NCI-H69 (cell line): Measurements from ENCODE around the gene EEF1G.

Experiments used
- DNase-seq: peaks from one replicate; lab custom pipeline; 2025; lab: John Stamatoyannopoulos, UW

EEF1G gene

DNA sequence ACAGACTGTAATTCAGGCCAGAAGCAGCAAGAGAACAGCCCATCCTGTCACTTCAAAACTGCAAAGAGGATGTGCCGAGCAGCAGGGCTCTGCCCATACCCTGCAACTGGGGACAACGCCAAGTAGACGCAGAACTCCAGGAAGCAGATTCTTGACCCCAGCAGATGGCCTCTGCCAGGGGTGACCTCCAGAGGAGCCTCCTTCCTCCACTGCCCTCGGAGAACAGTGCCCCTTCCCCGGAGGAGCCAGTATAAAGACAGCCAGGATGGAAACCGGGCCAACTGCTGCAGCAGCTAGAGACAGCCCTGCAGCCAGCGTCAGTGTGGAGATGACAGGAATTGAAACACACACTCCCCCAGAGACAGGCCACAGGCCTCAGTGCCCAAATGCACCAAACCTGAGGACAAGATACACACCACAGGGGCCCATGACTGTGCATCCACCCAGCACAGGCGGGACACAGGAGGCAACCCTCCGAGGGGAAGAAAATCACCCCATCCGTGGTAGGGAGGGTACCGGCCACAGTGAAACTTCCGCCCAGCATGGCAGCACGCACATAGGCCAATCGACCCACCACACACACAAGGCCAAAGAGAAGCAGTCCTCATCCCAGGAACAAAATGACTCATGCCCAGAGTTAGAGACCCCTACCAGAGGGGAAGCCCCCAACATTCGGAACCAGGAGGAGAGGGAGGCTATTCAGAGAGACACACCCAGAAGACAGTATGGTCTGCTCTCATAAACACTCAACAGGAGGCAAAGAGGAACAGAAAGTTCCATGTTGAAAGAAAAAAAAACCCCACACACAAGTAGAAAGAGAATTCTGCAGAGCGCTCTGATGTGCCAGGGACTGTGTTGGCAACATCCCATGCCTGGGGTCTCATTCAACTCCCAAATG lies 32.6 kb downstream of the EEF1G start:
- DNase-seq: no peak

DNA sequence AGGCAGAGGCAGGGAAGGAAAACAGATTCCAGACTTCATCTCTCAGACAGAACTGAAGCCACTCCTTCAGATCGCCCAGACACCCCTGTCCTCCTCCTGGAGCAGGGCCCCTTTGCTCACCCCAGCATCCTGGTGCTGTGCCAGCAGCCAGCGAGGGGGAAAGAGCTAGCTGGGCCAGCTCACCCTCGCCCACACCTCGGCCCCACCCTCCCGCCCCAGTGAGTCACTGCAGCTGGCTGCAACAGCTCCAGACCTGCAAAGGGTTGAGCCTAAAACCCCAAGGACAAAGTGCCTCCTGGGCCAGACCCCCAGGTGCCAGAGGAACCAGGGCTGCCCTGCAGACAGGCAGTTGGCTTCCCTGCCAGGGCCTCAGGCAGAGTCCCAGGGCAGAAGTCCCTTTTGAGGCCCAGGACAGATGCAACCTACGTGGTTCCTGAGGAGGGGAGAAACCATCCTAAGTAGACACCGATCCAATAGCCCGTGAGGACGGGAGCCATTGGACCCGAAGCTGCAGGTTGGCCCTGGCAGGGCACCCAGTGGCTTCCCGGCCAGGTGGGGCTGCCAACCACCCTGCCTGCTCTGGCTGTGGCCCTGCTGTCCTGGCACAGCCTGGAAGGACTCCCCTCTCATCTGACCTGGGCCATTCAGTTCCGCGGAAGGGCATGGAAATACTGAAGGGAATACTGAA lies 34.3 kb downstream of the EEF1G start:
- peak; percentile 94 for DNase-seq

DNA sequence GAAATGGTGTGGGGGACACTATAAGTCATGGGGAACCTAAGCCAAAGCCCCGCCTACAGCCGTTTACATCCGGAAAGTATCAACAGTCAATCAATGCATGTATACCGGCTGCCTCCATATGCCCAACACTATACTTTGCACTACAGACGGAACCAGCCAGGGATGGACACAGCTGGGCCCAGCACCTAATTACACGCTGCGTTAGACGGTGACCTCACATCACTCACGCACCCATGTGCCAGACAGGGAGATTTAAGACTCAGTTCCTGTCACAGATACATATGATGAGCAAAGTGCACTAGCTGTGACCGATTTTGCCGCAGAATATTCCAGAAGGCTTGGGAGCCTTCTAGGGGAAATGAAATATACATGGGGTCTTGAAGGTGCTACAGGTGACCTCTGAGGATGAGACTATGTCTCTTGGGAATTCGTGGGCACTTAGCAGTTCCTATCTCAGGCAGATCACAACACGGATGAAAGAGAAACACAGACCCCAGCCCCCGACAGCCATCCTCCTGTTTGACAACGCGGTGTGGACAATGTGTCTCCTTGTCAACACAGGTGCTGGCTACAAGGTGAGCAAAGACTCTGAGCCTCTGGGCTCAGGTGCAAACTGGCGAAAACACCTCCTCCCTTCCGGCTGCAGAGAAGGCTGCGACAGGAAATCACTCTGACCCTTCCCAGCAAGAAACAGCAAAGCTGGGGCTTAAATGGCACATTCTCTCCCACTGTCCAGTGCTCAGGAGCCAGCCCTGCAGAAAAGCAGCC lies 35.0 kb downstream of the EEF1G start:
- DNase-seq: peak; percentile 94

GRCh38 chr11:62536301-62536957 lies 37.3 kb downstream of the EEF1G start:
- DNase-seq: peak; percentile 44

DNA sequence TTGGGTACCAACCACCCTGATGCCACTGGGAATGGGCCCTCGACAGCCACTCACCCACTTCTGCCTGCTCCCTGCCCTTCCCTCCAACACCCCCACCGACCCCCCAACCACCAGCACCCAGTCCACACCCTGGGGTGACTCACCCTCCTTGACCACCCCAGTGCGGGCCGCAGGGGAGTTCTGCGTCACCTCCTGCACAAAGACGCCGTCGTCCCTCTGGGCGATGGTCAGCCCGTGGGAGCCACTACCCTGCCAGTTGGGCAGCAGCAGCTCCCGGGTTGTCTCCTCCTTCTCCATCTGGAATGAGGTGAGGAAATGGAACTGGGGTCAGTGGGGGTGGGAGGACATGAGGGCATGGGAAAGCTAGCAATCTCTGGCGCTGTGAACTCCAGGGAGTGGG lies 37.9 kb downstream of the EEF1G start:
- DNase-seq: peak; percentile 59

GRCh38 chr11:62534779-62535545 lies 38.7 kb downstream of the EEF1G start:
- no peak for DNase-seq

GRCh38 chr11:62532096-62532495 lies 41.6 kb downstream of the EEF1G start:
- no peak for DNase-seq

DNA sequence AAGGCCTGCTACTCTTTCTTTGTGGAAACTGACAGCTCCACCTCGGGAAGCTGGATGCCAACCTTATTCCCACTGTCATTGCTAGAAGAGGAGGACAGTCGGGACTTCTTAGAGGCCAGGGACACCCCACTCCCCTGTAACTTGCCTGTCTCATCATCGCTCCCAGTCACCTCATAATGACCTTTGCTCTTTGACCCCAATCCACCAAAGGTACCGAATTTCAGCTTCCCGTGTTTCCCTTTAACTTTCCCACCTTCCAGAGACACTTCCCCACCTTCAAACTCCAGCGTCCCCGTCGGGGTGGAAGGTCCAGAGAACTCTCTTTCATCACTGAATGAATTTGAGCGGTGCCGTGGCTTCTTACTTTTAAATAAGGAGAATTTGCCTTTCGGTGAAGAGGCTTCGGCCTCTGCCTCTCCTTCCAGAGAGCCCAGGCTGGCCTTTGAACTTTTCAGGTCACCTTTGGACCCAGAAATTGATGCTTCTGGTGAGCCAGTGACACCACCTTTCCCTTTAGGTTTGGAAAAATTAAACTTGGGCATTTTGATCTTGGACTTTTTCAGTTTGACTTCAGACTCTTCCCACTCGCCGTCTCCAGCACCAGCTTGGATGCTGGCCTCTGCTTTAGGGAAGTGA lies 56.8 kb downstream of the EEF1G start:
- no peak for DNase-seq

GRCh38 chr11:62514151-62514550 lies 59.5 kb downstream of the EEF1G start:
- no peak for DNase-seq

- no peak for DNase-seq
Measured at GRCh38 chr11:62513626-62514025, 60.1 kb downstream of the EEF1G start.

DNA sequence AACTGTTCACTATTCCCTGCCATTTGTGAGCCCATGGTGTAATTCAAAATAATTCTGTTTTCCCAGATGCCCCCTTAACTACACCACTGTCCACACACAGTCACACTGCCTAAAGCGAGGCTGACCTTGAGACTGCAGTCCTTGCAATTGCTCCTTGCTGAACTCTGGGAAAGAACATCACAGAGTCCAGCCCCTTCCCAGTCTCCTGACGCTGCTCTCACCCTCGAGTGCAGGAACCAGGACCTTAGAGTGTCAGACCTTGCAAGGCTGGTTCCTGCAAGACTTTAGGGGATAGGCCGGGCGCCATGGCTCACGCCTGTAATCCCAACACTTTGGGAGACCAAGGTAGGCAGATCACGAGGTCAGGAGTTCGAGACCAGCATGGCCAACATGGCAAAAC lies 60.7 kb downstream of the EEF1G start:
- no peak for DNase-seq
